CD4-positive, alpha-beta T cell treated with Interleukin-2 at 100 ng/mL for 4 hours (primary cell): ENCODE measurements around the gene ZBTB1.
A peak's percentile ranks its signal among the peaks of the same experiment; 100 is the strongest.
"Not testable (repeated sequence)": the region's sequence is repeated elsewhere in the genome, so short reads cannot be mapped to it uniquely, and the experiment has no call there.

Source experiments
- DNase-seq: peaks from one replicate; pipeline ENCODE4 v3.0.0-alpha.2; 2020; ENCODE audit warnings: low spot score

The ZBTB1 gene

DNA sequence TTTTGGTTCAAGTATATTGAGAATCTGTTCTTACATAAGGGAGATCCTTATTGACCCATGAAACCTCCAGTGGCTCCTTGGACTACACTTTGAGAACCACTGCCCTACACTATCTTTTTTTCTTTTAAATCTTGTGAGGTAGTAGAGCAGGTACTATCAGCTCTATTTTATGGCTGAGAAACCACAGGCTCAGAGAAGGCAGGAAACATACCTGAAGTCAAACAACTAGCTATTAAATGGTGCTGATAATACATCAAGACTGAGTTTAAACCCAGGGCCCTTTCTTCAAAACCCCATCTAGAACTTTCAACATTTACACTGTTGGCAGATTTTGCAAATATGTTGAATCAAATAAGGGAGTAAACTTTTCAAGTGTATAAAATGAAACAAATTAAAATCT, 7.8 kb upstream of the ZBTB1 start:
- DNase-seq: peak; percentile 12

GRCh38 chr14:64500088-64500487, 4.5 kb upstream of the ZBTB1 start:
- no peak for DNase-seq

GRCh38 chr14:64501411-64502171, 3.0 kb upstream of the ZBTB1 start:
- DNase-seq: peak; percentile 44

- no peak for DNase-seq
Measured at GRCh38 chr14:64502456-64502855, 2.1 kb upstream of the ZBTB1 start.

GRCh38 chr14:64502887-64503433, 1.6 kb upstream of the ZBTB1 start:
- peak; percentile 41 for DNase-seq

GRCh38 chr14:64503434-64504309, 898 bp upstream of the ZBTB1 start, which contains the start of gene ZBTB25:
TSS of gene ZBTB25 (minus strand) at chr14:64503838. CDS start at chr14:64490533, 13,305 bp downstream.
- peak; percentile 97 for DNase-seq

DNA sequence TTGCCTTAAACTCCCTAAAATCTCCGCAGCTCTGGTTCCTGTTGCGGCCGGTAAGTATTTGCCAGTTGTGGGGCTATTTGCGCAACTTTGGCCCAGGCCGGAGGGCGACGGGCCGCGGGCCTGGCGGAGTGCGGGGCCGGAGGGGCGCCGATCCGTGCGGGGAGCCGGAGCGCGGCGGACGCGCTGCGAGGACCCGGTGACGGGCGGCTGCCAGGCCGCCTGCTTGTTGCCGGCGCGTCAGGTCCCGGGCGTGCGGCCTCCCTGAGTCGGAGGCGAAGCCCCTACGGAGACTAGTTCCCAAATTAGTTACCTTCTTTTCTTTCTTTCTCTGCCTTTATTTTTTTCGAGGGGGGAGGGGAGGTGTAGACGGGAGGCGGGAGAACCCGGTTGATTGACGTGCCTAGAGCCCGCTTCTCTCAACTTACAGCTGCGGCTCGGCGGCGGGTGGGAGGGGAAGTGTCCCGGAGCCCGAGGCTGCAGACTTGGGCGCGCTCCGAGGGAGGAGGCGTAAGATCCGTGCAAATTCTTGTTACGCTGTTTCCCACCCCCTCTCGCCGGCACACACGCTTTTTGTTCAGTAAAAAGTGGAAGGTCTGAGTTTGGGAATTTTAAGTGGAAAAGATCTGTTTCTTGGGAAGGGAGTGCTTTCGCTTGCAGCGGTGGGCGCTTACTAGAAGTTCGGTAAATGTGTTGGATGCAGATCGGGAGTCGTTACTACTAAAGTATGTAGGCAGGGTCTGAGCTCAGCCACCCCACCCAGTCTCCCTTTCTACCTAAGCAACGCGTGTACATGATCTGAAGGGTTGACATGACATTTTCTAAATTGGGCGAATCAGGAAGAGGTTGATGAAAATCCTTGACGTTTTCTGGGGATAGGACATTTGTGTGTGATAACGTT, 576 bp downstream of the ZBTB1 start:
- peak; percentile 86 for DNase-seq

DNA sequence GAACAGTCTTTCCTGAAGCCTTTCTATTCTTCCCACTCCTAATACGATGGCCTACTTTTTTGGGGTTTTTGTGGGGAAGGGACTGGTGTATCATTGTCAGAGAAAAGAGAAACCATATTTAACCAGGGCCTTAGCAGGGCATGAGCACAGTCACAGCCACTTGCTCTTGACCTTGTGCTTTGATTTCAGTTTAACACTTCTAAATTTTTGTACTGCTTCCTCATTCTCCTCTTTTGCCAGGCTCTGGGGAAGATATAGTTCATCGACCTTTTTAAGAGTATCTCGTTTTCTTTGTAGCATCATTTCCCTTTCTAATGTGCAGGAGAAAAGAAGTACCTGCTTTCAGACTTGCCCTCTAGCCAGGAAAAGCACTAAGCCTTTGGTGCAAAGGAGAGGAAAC, 2.2 kb downstream of the ZBTB1 start:
- DNase-seq: no peak

GRCh38 chr14:64507376-64508156, 3.0 kb downstream of the ZBTB1 start:
- DNase-seq: peak; percentile 56

DNA sequence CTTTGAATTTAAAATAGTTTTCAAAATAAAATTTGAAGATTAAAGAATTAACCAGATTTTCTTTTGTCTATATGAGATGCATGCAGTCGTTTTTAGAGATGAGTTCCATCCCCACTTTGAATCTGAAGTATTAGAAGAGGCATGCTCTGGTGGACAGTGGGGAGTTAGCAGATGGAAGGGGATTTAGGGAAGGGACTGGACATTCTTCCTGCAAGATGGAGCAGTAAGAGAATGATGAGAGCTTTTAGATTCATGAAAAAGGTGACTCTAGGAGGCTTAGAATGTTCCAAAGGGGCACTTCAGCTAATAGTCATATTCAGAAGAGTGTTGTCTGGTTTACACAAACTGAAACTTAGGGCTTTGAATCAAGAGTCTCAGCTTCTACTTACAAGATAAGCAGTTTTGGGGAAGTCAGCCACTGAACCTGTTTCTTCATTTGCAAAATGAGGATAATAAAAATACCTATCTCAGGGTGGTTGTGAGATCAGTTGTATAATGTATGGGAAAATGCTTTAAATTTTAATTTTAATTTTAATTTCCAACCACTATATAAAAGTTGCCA, 3.7 kb downstream of the ZBTB1 start:
- no peak for DNase-seq

GRCh38 chr14:64509036-64509435, 4.5 kb downstream of the ZBTB1 start:
- no peak for DNase-seq

- DNase-seq: peak; percentile 75
Measured at GRCh38 chr14:64510825-64511671, 6.5 kb downstream of the ZBTB1 start.

DNA sequence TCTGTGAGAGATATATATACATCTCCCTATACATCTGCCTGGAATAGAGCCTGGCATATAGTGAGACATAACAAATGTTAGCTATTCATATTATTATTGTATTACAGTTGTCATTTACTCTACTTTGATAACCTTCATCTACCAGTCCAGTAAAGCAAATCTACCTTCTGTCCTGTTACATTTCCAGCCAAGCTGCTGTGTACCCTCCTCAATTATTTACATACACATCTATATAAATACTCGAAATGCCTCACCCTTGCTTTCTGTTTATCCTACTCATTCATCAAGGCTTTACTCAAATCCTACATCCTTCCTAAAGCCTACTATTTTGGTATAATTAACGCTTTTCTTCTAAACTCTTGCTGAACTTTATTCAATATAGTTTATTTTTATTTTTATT, 8.7 kb downstream of the ZBTB1 start:
- no peak for DNase-seq

DNA sequence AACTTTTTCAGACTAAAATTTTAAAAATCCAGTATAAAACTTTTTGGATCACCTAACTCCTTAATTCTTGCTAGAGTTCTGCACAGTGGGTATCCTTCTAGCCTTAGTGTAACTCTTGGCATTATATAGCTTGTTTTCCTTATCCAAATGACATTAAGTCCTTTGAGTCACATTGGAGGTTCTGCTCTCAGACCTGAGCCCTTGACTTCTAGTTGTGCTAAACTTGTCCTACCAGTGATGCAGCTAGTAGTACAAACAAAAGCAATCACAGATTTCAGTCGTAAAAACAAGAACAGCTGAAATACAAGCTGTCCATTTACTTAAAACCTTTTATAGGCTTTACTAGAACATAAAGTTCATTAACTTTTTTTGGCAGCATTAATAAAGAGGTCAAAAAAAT, 10.5 kb downstream of the ZBTB1 start:
- no peak for DNase-seq

DNA sequence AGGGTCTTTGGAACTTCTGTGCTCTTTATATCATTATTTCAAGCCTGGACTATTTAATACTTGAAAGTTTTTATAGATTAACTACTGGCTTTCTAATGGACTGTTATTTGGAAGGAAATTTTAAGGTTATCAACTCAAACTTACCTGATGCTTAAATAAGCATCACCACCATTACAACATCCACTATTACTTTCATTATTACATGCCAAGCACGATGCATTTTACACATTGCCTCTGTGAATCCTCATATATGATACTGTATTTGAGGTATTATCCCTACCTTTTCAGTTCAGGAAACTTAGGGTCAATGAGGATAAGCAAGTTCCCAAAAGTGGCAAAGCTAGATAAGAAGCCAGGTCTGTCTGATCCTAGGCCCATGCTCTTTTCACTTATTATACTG, 12.4 kb downstream of the ZBTB1 start:
- no peak for DNase-seq

DNA sequence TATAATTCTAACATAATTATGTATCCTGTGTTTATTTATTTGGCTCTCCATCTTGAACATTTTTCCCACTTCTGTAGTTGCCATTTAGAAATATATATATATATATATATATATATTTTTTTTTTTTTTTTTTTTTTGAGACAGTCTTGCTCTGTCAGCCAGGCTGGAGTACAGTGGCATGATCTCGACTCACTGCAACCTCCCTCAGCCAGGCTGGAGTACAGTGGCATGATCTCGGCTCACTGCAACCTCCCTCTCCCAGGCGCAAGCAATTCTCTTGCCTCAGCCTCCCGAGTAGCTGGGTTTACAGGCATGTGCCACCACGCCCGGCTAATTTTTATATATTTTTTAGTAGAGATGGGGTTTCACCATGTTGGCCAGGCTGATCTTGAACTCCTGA, 13.1 kb downstream of the ZBTB1 start:
- DNase-seq: not testable (repeated sequence)

DNA sequence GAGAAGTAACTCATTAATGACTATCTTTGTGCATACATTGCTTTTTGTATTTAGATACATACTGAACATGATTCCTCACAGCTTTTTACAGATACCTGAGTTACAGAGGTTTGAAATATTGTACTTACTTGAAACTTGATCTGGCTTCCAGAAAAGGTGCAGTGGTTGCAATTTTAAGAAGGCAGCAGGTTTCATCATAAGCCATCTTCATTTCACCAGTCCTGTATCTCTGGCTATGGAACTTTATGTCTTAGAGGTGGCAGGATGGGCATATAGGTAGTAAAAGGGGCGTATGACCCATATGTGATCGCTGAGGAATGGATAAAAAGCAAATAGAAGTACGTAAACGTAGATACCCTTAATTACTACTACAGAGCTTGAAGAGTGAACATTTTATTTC, 13.7 kb downstream of the ZBTB1 start:
- no peak for DNase-seq

GRCh38 chr14:64520699-64521098, 16.1 kb downstream of the ZBTB1 start:
- no peak for DNase-seq

DNA sequence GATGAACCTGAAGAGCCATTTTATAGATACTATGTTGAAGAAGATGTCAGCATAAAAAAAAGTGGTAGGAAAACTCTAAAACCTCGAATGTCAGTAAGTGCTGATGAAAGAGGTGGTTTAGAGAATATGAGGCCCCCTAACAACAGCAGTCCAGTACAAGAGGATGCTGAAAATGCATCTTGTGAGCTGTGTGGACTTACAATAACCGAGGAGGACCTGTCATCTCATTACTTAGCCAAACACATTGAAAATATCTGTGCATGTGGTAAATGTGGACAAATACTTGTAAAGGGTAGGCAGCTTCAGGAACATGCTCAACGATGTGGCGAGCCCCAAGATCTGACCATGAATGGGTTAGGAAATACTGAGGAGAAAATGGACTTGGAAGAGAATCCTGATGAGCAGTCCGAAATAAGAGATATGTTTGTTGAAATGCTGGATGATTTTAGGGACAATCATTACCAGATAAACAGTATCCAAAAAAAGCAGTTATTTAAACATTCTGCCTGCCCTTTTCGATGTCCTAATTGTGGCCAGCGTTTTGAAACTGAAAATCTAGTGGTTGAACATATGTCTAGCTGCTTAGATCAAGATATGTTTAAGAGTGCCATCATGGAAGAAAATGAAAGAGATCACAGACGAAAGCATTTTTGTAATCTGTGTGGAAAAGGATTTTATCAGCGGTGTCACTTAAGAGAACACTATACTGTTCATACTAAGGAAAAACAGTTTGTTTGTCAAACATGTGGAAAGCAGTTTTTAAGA, 18.2 kb downstream of the ZBTB1 start:
- DNase-seq: no peak
